ENCODE measurements around the gene NFIA.

DNA sequence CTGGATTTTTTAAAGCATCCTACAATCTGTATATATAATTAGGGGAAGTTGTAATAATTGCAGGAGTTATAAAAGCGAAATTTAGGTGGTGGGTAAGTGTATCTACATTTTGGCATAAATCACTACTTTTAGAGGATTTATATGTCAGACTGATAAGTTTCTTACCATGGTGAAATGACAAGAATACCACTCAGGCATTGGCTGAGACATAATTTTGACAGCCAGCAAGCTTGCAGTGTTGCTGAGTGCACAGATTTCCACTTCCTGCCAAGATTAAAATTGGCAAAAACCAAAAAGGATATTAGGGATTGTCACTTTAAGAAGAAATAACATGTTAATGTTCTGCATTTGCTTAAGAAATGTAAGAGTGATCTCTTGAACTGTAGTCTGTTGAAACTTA, 28.2 kb downstream of the NFIA start:
- TF ChIP-seq CTCF (IDR thresholded peaks at IDR 0.05) (no peak), POLR2A (IDR thresholded peaks at IDR 0.05) (no peak), POLR2AphosphoS5 (IDR thresholded peaks at IDR 0.05) (no peak)
